Measurements from ENCODE around the gene TOMM7.
A peak's percentile ranks its signal among the peaks of the same experiment; 100 is the strongest.
"Not testable (repeated sequence)": the region's sequence is repeated elsewhere in the genome, so short reads cannot be mapped to it uniquely, and the experiment has no call there.

TOMM7 gene

DNA sequence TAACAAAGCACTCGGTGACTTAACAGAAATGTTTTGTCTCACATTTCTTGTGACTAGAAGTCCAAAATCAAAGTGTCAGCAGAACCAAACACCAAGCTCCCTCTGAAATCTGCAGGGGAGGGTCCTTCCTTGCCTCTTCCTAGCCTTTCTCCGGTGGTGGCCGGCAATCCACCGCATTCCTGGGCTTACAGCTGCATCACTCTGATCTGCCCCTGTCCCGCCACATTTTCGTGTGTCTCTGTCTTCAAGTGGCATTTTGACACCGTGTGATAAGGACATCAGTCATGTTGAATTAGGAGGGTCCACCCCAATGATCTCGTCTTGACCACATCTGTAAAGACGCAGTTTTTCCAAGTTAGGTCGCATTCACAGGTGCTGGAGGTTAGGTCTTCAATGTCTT, 30.5 kb upstream of the TOMM7 start:
- Histone ChIP-seq H3K4me1 (ENCODE audit: control insufficient read depth, insufficient read depth, low read length) (peaks cover 16% of the 10 kb centered on the region), H3K27me3 (ENCODE audit: control insufficient read depth in 1 of 2, insufficient read depth in 2 of 2, low read length in 2 of 2) (no peaks in the 10 kb centered on the region), H3K9me3 (ENCODE audit: control insufficient read depth in 2 of 2, low read length in 2 of 2) (no peaks in the 10 kb centered on the region), H3K4me3 (ENCODE audit: low read length in 2 of 2) (peak overlapping the region in 1 of 2 donors; percentile 58), H3K9ac (ENCODE audit: low read length in 2 of 2) (no peak overlapping the region), H3K27ac (ENCODE audit: low read length) (peak overlapping the region; percentile 97), H3K36me3 (ENCODE audit: control insufficient read depth in 2 of 2, insufficient read depth in 2 of 2, low read length in 2 of 2) (peaks cover 0 to 3% of the 10 kb centered on the region in 2 donors)

DNA sequence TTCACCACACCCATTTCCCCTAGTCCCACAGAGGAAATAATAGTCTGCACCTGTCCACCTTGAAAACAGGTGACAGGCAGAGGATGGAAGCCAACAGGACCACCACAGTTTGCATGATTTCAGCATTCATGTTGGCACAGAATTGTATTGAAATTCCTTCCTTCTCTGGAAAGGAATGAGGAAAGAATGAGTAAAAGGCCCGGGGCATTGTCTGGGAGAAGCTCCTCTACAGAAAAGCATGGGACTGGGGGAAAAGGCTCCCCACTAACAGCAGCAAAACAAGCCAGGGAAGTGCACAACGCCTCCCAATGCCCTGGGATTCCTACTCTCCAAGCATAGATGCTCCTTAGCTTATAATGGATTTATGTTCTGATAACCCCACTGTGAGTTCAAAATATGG, 28.5 kb upstream of the TOMM7 start:
- no peak overlapping the region for H3K4me3 ChIP-seq (ENCODE audit: low read length in 2 of 2)
- H3K9ac ChIP-seq (ENCODE audit: low read length in 2 of 2) = no peak overlapping the region
- no peaks in the 10 kb centered on the region for H3K27me3 ChIP-seq (ENCODE audit: control insufficient read depth in 1 of 2, insufficient read depth in 2 of 2, low read length in 2 of 2)
- no peak overlapping the region for H3K27ac ChIP-seq (ENCODE audit: low read length)
- H3K4me1 ChIP-seq (ENCODE audit: control insufficient read depth, insufficient read depth, low read length) = peaks cover 16% of the 10 kb centered on the region
- H3K36me3 ChIP-seq (ENCODE audit: control insufficient read depth in 2 of 2, insufficient read depth in 2 of 2, low read length in 2 of 2) = no peaks in the 10 kb centered on the region
- no peaks in the 10 kb centered on the region for H3K9me3 ChIP-seq (ENCODE audit: control insufficient read depth in 2 of 2, low read length in 2 of 2)

DNA sequence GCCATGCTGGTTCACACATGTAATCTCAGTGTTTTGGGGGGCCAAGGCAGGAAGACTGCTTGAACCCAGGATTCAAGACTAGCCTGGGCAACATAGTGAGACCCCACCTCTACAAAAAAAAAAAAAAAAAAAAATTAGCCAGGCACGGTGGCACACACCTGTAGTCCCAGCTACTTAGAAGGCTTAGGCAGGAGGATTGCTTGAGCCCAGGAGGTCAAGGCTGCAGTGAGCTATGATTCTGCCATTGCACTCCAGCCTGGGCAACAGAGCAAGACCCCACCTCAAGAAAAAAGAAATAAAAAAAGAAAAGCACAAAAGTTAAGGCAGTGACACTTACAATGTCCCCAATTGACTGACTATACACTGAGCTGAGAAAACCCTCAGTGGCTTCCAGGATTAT, 27.7 kb upstream of the TOMM7 start:
- H3K9ac ChIP-seq (ENCODE audit: low read length in 2 of 2); H3K36me3 ChIP-seq (ENCODE audit: control insufficient read depth in 2 of 2, insufficient read depth in 2 of 2, low read length in 2 of 2); H3K27me3 ChIP-seq (ENCODE audit: control insufficient read depth in 1 of 2, insufficient read depth in 2 of 2, low read length in 2 of 2); H3K27ac ChIP-seq (ENCODE audit: low read length); H3K4me3 ChIP-seq (ENCODE audit: low read length in 2 of 2); H3K9me3 ChIP-seq (ENCODE audit: control insufficient read depth in 2 of 2, low read length in 2 of 2): not testable (repeated sequence)
- H3K4me1 ChIP-seq (ENCODE audit: control insufficient read depth, insufficient read depth, low read length) = peaks cover 15% of the 10 kb centered on the region

DNA sequence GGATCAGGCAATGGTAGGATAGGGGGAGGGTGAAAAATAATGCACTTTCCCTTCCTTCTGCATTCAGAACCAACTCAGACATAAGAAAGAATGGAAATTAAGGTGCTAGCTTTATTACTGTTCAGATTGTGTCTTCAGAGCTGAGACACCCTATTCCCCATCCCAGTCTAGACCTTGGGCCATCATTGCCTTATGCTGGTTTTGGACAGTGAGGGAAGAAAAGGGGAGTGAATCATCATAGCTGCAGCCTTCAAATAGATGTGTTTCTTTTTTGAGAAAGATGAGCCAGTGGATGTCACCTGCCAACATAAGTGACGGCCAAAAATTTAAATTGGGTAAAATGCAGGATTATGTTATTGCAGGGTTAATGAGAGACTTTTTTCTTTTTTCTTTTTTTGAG, 27.0 kb upstream of the TOMM7 start:
- no peak overlapping the region for H3K4me3 ChIP-seq (ENCODE audit: low read length in 2 of 2)
- H3K27ac ChIP-seq (ENCODE audit: low read length) = no peak overlapping the region

DNA sequence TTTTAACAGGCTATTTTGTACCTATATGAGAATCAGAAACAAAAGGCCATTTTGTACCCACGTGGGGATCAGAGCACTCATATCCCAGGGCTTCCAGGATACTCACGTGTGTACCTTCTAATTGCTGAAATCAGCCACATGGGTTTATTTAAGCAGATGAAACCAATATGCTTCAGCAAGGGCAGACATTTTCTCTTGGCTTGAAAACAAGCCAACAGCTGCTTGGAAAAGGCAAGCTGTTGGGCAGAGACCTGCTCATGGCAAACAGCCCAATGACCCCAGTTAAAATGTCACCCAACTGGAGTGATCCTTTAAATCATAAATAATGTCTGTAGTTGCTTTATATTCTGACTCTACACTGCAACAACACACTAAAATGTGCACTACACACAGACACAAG, 26.5 kb upstream of the TOMM7 start:
- Histone ChIP-seq H3K9ac (ENCODE audit: low read length in 2 of 2) (no peak overlapping the region), H3K27ac (ENCODE audit: low read length) (no peak overlapping the region), H3K4me3 (ENCODE audit: low read length in 2 of 2) (no peak overlapping the region), H3K4me1 (ENCODE audit: control insufficient read depth, insufficient read depth, low read length) (peaks cover 8% of the 10 kb centered on the region), H3K36me3 (ENCODE audit: control insufficient read depth in 2 of 2, insufficient read depth in 2 of 2, low read length in 2 of 2) (no peaks in the 10 kb centered on the region), H3K9me3 (ENCODE audit: control insufficient read depth in 2 of 2, low read length in 2 of 2) (no peaks in the 10 kb centered on the region), H3K27me3 (ENCODE audit: control insufficient read depth in 1 of 2, insufficient read depth in 2 of 2, low read length in 2 of 2) (no peaks in the 10 kb centered on the region)

More for the DNA sequence above, 27.0 kb upstream of the TOMM7 start:
- no peaks in the 10 kb centered on the region for H3K36me3 ChIP-seq (ENCODE audit: control insufficient read depth in 2 of 2, insufficient read depth in 2 of 2, low read length in 2 of 2)
- no peaks in the 10 kb centered on the region for H3K27me3 ChIP-seq (ENCODE audit: control insufficient read depth in 1 of 2, insufficient read depth in 2 of 2, low read length in 2 of 2)
- no peaks in the 10 kb centered on the region for H3K9me3 ChIP-seq (ENCODE audit: control insufficient read depth in 2 of 2, low read length in 2 of 2)
- H3K4me1 ChIP-seq (ENCODE audit: control insufficient read depth, insufficient read depth, low read length) = peaks cover 13% of the 10 kb centered on the region
- no peak overlapping the region for H3K9ac ChIP-seq (ENCODE audit: low read length in 2 of 2)

DNA sequence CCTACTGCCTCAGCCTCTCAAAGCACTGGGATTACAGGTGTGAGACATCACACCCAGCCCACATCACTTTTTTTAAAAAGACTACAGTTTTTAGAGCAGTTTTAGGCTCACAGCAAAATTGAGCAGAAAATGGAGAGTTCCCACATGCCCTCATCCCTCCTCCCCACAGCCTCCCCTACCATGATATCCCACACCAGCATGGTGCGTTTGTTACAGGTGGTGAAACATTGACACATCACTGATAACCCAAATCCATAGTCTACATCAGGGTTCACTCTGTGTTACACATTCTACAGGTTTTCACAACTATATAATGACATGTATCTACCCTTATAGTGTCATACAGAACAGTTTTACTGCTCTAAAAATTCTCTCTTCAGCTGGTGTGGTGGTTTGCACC, 24.3 kb upstream of the TOMM7 start:
- H3K9ac ChIP-seq (ENCODE audit: low read length in 2 of 2) = no peak overlapping the region
- no peaks in the 10 kb centered on the region for H3K9me3 ChIP-seq (ENCODE audit: control insufficient read depth in 2 of 2, low read length in 2 of 2)
- no peaks in the 10 kb centered on the region for H3K27me3 ChIP-seq (ENCODE audit: control insufficient read depth in 1 of 2, insufficient read depth in 2 of 2, low read length in 2 of 2)
- peaks cover 12% of the 10 kb centered on the region for H3K4me1 ChIP-seq (ENCODE audit: control insufficient read depth, insufficient read depth, low read length)
- H3K36me3 ChIP-seq (ENCODE audit: control insufficient read depth in 2 of 2, insufficient read depth in 2 of 2, low read length in 2 of 2) = no peaks in the 10 kb centered on the region
- H3K27ac ChIP-seq (ENCODE audit: low read length) = no peak overlapping the region
- no peak overlapping the region for H3K4me3 ChIP-seq (ENCODE audit: low read length in 2 of 2)

DNA sequence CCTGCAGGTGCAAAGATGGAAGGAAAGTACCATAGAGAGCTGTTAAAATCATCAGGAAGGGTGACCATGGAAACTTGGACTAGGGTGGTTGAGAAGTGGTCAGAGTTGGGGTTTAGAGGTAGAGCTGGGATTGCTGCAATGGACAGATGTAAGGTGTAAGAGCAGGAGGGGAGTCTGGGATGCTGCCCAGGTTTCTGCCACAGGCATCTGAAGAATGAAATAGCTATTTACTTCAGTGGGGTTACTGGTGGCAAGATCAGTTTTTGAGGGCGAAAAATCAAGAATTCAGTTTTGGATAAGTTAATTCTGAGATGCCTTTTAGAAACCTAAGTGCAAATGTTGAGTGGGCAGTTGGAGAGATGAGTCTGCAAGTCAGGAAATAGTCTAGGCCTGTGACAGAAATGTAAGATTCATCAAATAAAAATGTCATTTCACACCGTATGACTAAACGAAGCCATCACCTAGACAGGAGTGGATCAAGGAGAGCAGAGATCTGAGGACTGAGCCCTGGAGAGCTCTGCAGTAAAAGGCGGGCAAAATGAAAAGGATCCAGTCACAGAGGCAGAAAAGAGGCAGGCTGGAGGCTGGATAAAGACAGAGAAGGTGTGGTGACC, 22.7 kb upstream of the TOMM7 start:
- no peak overlapping the region for H3K27ac ChIP-seq (ENCODE audit: low read length)

DNA sequence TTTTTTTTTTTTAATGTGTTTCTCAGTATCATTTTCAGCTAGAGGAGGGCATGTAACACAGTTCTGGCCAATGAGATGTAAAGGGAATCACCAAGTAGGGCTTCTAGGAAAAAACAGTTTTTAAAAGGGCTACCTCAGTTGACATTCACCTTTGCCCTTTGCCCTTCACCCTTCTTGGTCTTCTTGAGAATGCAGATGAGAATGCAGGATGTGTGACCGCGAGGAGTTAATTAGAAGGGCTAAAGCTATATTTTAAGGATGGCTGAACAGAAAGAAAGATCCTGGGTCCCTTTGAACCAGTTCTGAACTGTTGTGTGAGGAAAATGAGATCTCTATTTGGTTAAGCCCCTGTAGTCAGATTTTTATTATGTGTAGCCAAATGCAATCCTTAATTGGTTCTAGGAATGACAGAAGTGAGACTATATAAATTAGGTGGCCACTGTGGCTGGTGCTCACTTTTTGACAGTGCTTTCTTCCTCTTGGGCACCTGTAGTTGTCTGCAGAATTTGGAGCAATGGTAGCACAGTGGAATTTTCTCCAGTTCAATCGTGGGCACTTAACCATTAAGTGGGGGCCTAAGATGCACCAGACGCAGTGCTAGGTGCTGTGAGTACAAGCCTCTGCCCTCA, 21.1 kb upstream of the TOMM7 start:
- no peaks in the 10 kb centered on the region for H3K36me3 ChIP-seq (ENCODE audit: control insufficient read depth in 2 of 2, insufficient read depth in 2 of 2, low read length in 2 of 2)
- peaks cover 15% of the 10 kb centered on the region for H3K4me1 ChIP-seq (ENCODE audit: control insufficient read depth, insufficient read depth, low read length)
- no peak overlapping the region for H3K27ac ChIP-seq (ENCODE audit: low read length)
- no peaks in the 10 kb centered on the region for H3K9me3 ChIP-seq (ENCODE audit: control insufficient read depth in 2 of 2, low read length in 2 of 2)
- no peaks in the 10 kb centered on the region for H3K27me3 ChIP-seq (ENCODE audit: control insufficient read depth in 1 of 2, insufficient read depth in 2 of 2, low read length in 2 of 2)
- no peak overlapping the region for H3K4me3 ChIP-seq (ENCODE audit: low read length in 2 of 2)
- H3K9ac ChIP-seq (ENCODE audit: low read length in 2 of 2) = no peak overlapping the region

More for the DNA sequence above, 22.7 kb upstream of the TOMM7 start:
- Histone ChIP-seq H3K9me3 (ENCODE audit: control insufficient read depth in 2 of 2, low read length in 2 of 2) (no peaks in the 10 kb centered on the region), H3K4me1 (ENCODE audit: control insufficient read depth, insufficient read depth, low read length) (peaks cover 14% of the 10 kb centered on the region), H3K36me3 (ENCODE audit: control insufficient read depth in 2 of 2, insufficient read depth in 2 of 2, low read length in 2 of 2) (no peaks in the 10 kb centered on the region), H3K9ac (ENCODE audit: low read length in 2 of 2) (no peak overlapping the region), H3K4me3 (ENCODE audit: low read length in 2 of 2) (no peak overlapping the region), H3K27me3 (ENCODE audit: control insufficient read depth in 1 of 2, insufficient read depth in 2 of 2, low read length in 2 of 2) (no peaks in the 10 kb centered on the region)

DNA sequence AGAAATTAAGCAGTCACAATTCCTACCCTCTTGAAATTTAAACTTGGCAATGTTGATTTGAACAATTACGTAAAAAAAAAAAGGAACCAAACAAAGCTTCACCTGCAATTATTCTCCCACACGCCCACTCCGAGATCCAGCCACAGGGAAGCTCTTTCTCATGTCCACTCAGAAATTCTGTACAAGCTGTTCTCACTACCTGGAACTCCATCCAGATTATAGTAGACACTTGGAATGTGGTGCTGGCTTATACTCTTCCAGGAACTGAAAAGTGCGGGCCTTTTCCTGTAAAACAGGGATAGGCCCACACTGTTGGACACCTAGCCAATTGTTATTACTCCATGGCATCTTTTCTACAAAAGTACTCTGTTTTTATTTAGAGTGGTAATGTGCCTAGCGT, 20.3 kb upstream of the TOMM7 start:
- H3K9ac ChIP-seq (ENCODE audit: low read length in 2 of 2) = no peak overlapping the region

DNA sequence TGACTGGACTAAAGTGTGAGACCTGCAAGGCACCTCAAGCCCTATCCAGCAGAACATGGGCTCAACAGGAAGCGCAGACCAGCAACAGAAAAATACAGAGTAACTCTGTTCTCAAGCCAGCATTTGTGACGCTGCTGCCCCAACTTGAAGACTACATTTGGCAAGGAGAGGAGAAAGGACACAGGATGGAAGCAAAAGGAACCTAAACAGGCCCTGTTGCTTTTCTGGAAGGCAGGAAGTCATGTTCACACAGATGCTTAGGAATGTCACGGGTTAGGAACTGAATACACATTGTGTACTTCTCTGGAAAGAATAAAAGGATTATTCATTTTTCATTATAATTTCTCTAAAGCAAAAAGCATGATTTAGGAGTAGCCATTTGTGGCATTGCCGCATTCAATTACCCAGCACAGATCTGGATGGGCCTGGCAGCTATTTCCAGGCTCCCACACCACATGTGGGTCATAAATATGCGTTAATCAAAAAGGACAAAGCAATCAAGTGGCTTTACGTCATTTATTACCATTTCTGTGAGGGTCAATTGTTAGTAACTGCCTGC, 19.8 kb upstream of the TOMM7 start:
- Histone ChIP-seq H3K4me1 (ENCODE audit: control insufficient read depth, insufficient read depth, low read length) (peaks cover 15% of the 10 kb centered on the region), H3K27ac (ENCODE audit: low read length) (peak overlapping the region; percentile 55), H3K4me3 (ENCODE audit: low read length in 2 of 2) (no peak overlapping the region), H3K27me3 (ENCODE audit: control insufficient read depth in 1 of 2, insufficient read depth in 2 of 2, low read length in 2 of 2) (no peaks in the 10 kb centered on the region), H3K9me3 (ENCODE audit: control insufficient read depth in 2 of 2, low read length in 2 of 2) (no peaks in the 10 kb centered on the region), H3K36me3 (ENCODE audit: control insufficient read depth in 2 of 2, insufficient read depth in 2 of 2, low read length in 2 of 2) (no peaks in the 10 kb centered on the region), H3K9ac (ENCODE audit: low read length in 2 of 2) (peak overlapping the region in 1 of 2 donors; percentile 47)

More for the DNA sequence above, 20.3 kb upstream of the TOMM7 start:
- no peaks in the 10 kb centered on the region for H3K9me3 ChIP-seq (ENCODE audit: control insufficient read depth in 2 of 2, low read length in 2 of 2)
- H3K36me3 ChIP-seq (ENCODE audit: control insufficient read depth in 2 of 2, insufficient read depth in 2 of 2, low read length in 2 of 2) = no peaks in the 10 kb centered on the region
- H3K27ac ChIP-seq (ENCODE audit: low read length) = peak overlapping the region; percentile 55
- H3K4me1 ChIP-seq (ENCODE audit: control insufficient read depth, insufficient read depth, low read length) = peaks cover 15% of the 10 kb centered on the region
- no peak overlapping the region for H3K4me3 ChIP-seq (ENCODE audit: low read length in 2 of 2)
- no peaks in the 10 kb centered on the region for H3K27me3 ChIP-seq (ENCODE audit: control insufficient read depth in 1 of 2, insufficient read depth in 2 of 2, low read length in 2 of 2)

DNA sequence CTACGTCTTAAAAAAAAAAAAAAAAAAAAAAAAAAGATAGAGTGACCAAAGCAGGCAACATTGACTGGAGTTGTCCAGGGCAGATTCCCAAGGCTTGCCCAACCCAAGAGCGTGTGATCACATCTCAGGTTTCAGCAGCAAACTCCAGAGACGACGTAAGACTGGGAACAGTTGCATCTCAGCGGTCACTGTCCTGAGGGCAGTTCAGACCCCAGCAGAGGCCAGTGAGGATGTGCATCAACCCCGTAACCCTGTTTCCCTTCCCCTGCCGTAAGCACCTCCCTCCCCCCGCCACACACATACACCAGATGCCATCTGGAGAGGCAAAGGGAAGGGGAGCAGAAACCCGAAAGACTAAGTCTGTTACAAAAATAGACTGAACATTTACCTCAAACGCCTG, 19.3 kb upstream of the TOMM7 start:
- no peaks in the 10 kb centered on the region for H3K9me3 ChIP-seq (ENCODE audit: control insufficient read depth in 2 of 2, low read length in 2 of 2)
- peaks cover 15% of the 10 kb centered on the region for H3K4me1 ChIP-seq (ENCODE audit: control insufficient read depth, insufficient read depth, low read length)
- no peaks in the 10 kb centered on the region for H3K27me3 ChIP-seq (ENCODE audit: control insufficient read depth in 1 of 2, insufficient read depth in 2 of 2, low read length in 2 of 2)
- H3K27ac ChIP-seq (ENCODE audit: low read length) = peak overlapping the region; percentile 55
- no peaks in the 10 kb centered on the region for H3K36me3 ChIP-seq (ENCODE audit: control insufficient read depth in 2 of 2, insufficient read depth in 2 of 2, low read length in 2 of 2)
- H3K9ac ChIP-seq (ENCODE audit: low read length in 2 of 2) = no peak overlapping the region
- no peak overlapping the region for H3K4me3 ChIP-seq (ENCODE audit: low read length in 2 of 2)

All from stomach smooth muscle (tissue), 2 donors.